Testis (tissue), 3 donors: Measurements from ENCODE around the gene LMO2. TPM values are rescaled to one million over a fixed set of nuclear protein-coding genes. Genes with fewer than 3 reads are reported as not detected.

Experiments
- DNase-seq: peaks from one replicate; pipeline ENCODE4 v3.0.0-alpha.2; 2019
- H3K27ac ChIP-seq, 2 donors: fragments of 200-600 bp; sonication (generic); one replicate each; pipeline ENCODE4 v1.5.1; 2019
- H3K27me3 ChIP-seq: fragments of 200-600 bp; sonication (generic); one replicate; pipeline ENCODE4 v1.5.1; 2019
- H3K36me3 ChIP-seq: fragments of 200-600 bp; sonication (generic); one replicate; pipeline ENCODE4 v1.5.1; 2017; ENCODE audit warnings: low read depth; ENCODE audit errors: missing control alignments
- H3K4me1 ChIP-seq: fragments of 200-600 bp; sonication (generic); one replicate; pipeline ENCODE4 v1.5.1; 2019
- H3K4me3 ChIP-seq, 2 donors: fragments of 200-600 bp; sonication (generic); one replicate each; pipeline ENCODE4 v1.5.1; 2017 to 2019
- H3K9me3 ChIP-seq: fragments of 200-600 bp; sonication (generic); one replicate; pipeline ENCODE4 v1.5.1; 2017
- POLR2A ChIP-seq: fragments of 450-650 bp; IDR thresholded peaks from one replicate; pipeline ENCODE4 v1.6.1; 2017; ENCODE audit warnings: antibody characterized with exemption, mild to moderate bottlenecking, moderate library complexity
- WGBS, 2 donors: methylation state at CpG; one replicate each; pipeline ENCODE4 v1.1.5; 2018; 5-methylcytosine and 5-hydroxymethylcytosine counted together
- intact Hi-C: fragments of 100-400 bp; cut with DNase I; formaldehyde crosslinking; loops from one replicate; pipeline ENCODE4 v1.15.1; 2023; ENCODE audit warnings: low total_unique reads
- polyA plus RNA-seq: library from polyadenylated mRNA; stranded (reverse); fragments of 350-450 nt; fragmentation: Illumina TruSeq; extraction: RNeasy Lipid Tissue Mini Kit (QIAGEN cat#74804); gene quantifications from one replicate; pipeline ENCODE4 v1.2.3, GENCODE V29; 2014; ENCODE audit warnings: low read depth, low replicate concordance; ENCODE audit not compliant: insufficient read depth
- total RNA-seq, 2 donors: library from RNA; depleted of rRNA; stranded (reverse); fragments of >200 nt; gene quantifications; one replicate each; pipeline ENCODE4 v1.2.3, GENCODE V29; 2016
- TF ChIP-seq, protein P1 (sequence below), 3 experiments: fragments of 450-650 bp in 2 of 3; fragments of 200-600 bp in 1 of 3; sonication (generic) in 1 of 3; IDR thresholded peaks; one replicate each; pipeline ENCODE4 v1.5.1; 2016 to 2019; ENCODE audit warnings: antibody characterized with exemption in 3 of 3, mild to moderate bottlenecking in 2 of 3, moderate library complexity in 1 of 3

LMO2 gene
- total and polyA plus RNA-seq, 3 donors from 2014 or later = 6.5 to 18.3 (median 8.1) TPM

DNA sequence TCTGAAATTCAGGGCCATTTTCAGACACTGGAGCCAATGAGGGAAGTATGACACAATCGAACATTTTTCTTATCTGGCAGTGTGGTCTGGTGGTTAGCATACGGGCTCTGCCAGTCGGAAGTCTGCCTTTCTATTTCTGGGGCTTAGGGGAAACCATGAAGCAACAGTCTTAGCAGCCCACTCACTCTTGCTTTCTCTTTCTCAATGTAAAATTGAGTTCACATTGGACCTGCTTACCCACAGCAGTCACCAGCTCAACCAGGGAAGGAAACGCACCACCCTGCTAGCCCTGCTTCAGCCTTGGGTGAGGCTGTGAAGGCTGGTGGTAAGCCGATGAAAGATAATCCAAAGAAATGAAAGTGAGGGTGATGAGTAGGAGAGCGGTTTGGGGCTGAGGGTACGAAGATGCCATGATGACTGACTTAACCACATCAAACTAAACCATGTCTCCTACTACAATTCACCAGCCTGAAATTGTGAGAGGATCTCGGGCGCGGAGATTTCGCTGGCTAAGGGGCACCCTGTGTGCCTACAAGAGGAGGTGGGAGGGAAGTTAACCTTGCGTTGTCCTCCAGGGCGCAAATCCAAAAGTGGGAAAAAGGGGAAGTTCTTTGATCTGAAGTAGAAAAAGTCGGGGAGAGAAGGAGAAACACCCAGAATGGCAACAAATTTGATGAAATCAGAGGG lies 2.0 kb upstream of the LMO2 start:
- WGBS, 2 donors = 82 to 83% methylated on average over 14 of the region's 14 CpGs
- H3K27ac ChIP-seq = no peak overlapping the region
- no peaks in the 10 kb centered on the region for H3K9me3 ChIP-seq
- no peaks in the 10 kb centered on the region for H3K36me3 ChIP-seq
- H3K4me1 ChIP-seq = peaks cover under 1% of the 10 kb centered on the region
- no peak for DNase-seq
- intact Hi-C loops = no loop called here
- TF ChIP-seq, protein P1, sequence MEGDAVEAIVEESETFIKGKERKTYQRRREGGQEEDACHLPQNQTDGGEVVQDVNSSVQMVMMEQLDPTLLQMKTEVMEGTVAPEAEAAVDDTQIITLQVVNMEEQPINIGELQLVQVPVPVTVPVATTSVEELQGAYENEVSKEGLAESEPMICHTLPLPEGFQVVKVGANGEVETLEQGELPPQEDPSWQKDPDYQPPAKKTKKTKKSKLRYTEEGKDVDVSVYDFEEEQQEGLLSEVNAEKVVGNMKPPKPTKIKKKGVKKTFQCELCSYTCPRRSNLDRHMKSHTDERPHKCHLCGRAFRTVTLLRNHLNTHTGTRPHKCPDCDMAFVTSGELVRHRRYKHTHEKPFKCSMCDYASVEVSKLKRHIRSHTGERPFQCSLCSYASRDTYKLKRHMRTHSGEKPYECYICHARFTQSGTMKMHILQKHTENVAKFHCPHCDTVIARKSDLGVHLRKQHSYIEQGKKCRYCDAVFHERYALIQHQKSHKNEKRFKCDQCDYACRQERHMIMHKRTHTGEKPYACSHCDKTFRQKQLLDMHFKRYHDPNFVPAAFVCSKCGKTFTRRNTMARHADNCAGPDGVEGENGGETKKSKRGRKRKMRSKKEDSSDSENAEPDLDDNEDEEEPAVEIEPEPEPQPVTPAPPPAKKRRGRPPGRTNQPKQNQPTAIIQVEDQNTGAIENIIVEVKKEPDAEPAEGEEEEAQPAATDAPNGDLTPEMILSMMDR (IDR thresholded peaks at IDR 0.05) = no peak
- H3K4me3 ChIP-seq = no peak overlapping the region
- no peaks in the 10 kb centered on the region for H3K27me3 ChIP-seq

DNA sequence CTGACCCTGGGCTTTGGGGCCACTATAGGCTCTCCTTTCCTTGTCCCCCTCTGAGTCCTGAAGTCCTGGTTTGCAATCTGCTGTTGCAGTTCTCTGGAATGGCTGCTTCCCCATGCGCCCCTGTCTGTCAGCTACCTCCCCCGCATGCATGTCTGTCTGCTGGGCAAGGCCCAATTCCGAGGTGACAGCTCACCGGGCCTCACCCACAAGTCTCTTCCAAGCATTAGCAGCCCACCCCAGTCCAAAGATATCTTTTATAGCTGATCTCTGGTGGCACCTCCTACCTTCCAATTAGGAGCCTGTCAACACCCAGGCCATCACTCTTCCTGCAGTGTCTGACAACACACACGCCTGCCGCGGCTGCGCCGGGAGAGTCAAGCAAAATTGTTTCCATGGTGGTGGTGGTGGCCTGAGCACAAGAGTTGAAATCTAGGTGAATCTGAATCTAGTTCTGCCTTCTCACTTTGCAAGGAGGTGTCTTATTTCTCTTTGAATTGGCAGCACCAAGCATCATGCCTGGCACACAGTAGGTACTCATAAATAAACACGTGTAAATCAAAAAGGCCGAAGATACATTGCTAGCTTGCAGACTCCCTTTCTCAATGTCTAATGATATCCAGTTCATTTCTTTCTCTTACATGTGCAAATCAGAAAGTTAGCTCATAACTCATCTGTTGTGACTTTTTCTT lies 1.2 kb upstream of the LMO2 start:
- no peak for TF ChIP-seq POLR2A
- TF ChIP-seq, protein P1 (IDR thresholded peaks at IDR 0.05) = no peak
- Histone ChIP-seq H3K4me3 (no peak overlapping the region), H3K36me3 (no peaks in the 10 kb centered on the region), H3K9me3 (no peaks in the 10 kb centered on the region), H3K4me1 (no peaks in the 10 kb centered on the region), H3K27ac (no peak overlapping the region), H3K27me3 (no peaks in the 10 kb centered on the region)
- intact Hi-C loops = no loop called here
- WGBS, 2 donors = 84 to 85% methylated on average over 11 of the region's 11 CpGs
- DNase-seq = no peak

DNA sequence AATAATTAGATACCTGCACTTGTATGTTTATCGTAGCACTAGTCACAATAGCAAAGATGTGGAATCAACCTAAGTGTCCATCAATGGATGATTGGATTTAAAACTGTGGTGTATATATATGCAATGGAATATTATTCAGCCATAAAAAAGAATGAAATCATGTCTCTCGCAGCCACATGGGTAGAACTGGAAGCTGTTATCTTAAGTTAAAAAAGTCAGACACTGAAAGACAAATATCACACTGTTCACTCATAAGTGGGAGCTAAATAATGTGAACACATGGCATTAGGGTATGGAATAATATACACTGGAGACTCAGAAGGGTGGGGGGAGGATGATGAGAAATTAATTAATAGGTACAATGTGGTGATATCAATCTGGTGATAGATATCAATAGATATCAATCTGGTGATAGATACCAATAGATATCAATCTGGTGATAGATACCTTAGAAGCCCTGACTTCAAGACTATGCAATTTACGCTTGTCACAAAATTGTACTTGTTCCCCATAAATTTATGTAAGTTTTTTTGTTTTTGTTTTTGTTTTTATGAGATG lies 2.0 kb downstream of the LMO2 start:
- no peak for DNase-seq
- Histone ChIP-seq H3K27me3 (no peaks in the 10 kb centered on the region), H3K9me3 (no peaks in the 10 kb centered on the region), H3K27ac (no peak overlapping the region), H3K4me3 (no peak overlapping the region), H3K4me1 (no peaks in the 10 kb centered on the region), H3K36me3 (no peaks in the 10 kb centered on the region)
- 92 to 93% methylated on average over 3 of the region's 3 CpGs for WGBS, 2 donors
- intact Hi-C loops = no loop called here
- no peak for TF ChIP-seq POLR2A
- TF ChIP-seq, protein P1 (IDR thresholded peaks at IDR 0.05) = no peak

DNA sequence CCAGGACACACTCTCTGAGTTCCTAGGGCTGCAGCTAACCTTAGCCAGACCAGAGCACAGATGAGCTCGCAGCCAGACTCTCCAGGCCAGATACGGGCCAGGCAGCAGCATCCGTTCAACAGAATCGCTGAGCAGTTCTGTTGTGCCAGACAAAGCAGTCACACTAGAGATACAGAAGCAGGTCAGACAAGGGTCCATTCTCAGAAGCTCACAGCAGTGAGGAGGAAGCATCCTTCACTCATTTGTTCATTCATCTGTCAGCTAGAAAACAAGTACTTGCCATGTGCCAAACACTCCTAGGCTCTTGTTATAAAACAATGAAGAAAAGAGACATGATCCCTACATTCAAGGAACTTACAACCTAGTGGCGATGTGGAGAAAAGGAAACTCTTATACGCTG lies 2.6 kb downstream of the LMO2 start:
- intact Hi-C loops = no loop called here
- Histone ChIP-seq H3K9me3 (no peaks in the 10 kb centered on the region), H3K27ac (no peak overlapping the region), H3K27me3 (no peaks in the 10 kb centered on the region), H3K36me3 (no peaks in the 10 kb centered on the region), H3K4me1 (no peaks in the 10 kb centered on the region), H3K4me3 (no peak overlapping the region)
- no peak for DNase-seq
- no peak for TF ChIP-seq POLR2A
- TF ChIP-seq, protein P1 (IDR thresholded peaks at IDR 0.05) = no peak
- 89 to 91% methylated on average over 6 of the region's 6 CpGs for WGBS, 2 donors
